Left lung (tissue), 10 donors: Measurements from ENCODE around the gene KLK11. TPM values are rescaled to one million over a fixed set of nuclear protein-coding genes. Genes with fewer than 3 reads are reported as not detected.

Experiments used
- ATAC-seq: fragments of 200-7000 bp; cut with Tn5 transposase; one replicate; pipeline ENCODE4 v1.9.1; 2020; ENCODE audit warnings: moderate library complexity
- DNase-seq, 4 donors: peaks; one replicate each; pipeline ENCODE4 v3.0.0-alpha.2; 2013 to 2020
- H3K27ac ChIP-seq, 2 donors: fragments of 200-600 bp; sonication (generic) in 1 of 2; one replicate each; pipeline versions ENCODE4 v1.5.0 to v1.8.0; 2020 to 2021
- H3K27me3 ChIP-seq, 2 donors: fragments of 200-600 bp; sonication (generic) in 1 of 2; one replicate each; pipeline versions ENCODE4 v1.5.0 to v1.8.0; 2020 to 2021
- H3K36me3 ChIP-seq, 2 donors: fragments of 200-600 bp; sonication (generic) in 1 of 2; one replicate each; pipeline versions ENCODE4 v1.5.0 to v1.8.0; 2020 to 2021
- H3K4me1 ChIP-seq, 2 donors: fragments of 200-600 bp; one replicate each; pipeline ENCODE4 v1.8.0; 2021
- H3K4me3 ChIP-seq, 2 donors: fragments of 200-600 bp; sonication (generic) in 1 of 2; one replicate each; pipeline versions ENCODE4 v1.5.0 to v1.8.0; 2020 to 2021; ENCODE audit warnings: mild to moderate bottlenecking in 1 of 2
- H3K9me3 ChIP-seq, 2 donors: fragments of 200-600 bp; sonication (generic) in 1 of 2; one replicate each; pipeline versions ENCODE4 v1.5.0 to v1.8.0; 2020 to 2021
- CTCF ChIP-seq, 2 donors: fragments of 200-600 bp; sonication (generic) in 1 of 2; IDR thresholded peaks; one replicate each; pipeline versions ENCODE4 v1.5.0 to v1.8.0; 2021; ENCODE audit warnings: antibody characterized with exemption in 2 of 2
- intact Hi-C, 2 donors: fragments of 100-400 bp; cut with DNase I; formaldehyde crosslinking; loops; one replicate each; pipeline versions ENCODE4 v1.11.2 to v1.14.2; 2022
- polyA plus RNA-seq, 6 donors: library from polyadenylated mRNA; unstranded; fragments of 120-200 nt; gene quantifications; one replicate each; pipeline ENCODE4 v1.2.1, GENCODE V29; 2013; ENCODE audit not compliant: insufficient read length in 6 of 6
- total RNA-seq, 2 donors: library from RNA; stranded (reverse); fragmentation: NEBNext Ultra II Directional; extraction: Animal tissue kit (Norgen Biotek cat#: 25700); gene quantifications; one replicate each; pipeline ENCODE4 v1.2.1, GENCODE V29; 2021
- donor health status: DM: no; HTN: yes; CAD: no.
- donor health status: DM: no; HTN: no; CAD: no.

Gene KLK11
- total and polyA plus RNA-seq, 8 donors = 1.6 to 7.2 (median 3.7) TPM

- no peak for DNase-seq
- Histone ChIP-seq H3K4me3 (no peak within 1 kb of the TSS), H3K27ac (no peak within 1 kb of the TSS), H3K36me3 (no peaks in the 10 kb centered on the region), H3K4me1 (no peaks in the 10 kb centered on the region), H3K27me3 (peaks cover 0 to 54% of the 10 kb centered on the region in 2 donors), H3K9me3 (no peaks in the 10 kb centered on the region)
- intact Hi-C loops = no loop called here
- no peak for ATAC-seq
- TF ChIP-seq CTCF (IDR thresholded peaks at IDR 0.05) = no peak
These were observed 42.7 kb downstream of the KLK11 start, which contains the start of gene KLK7 for GRCh38 chr19:50983625-50984292. Gene KLK7, minus strand, starts transcription at chr19:50983917. Its CDS starts 1,518 bp downstream, at chr19:50982399.

GRCh38 chr19:50982186-50982585 is 44.2 kb downstream of the KLK11 start:
- intact Hi-C loops = no loop called here
- no peaks in the 10 kb centered on the region for H3K4me1 ChIP-seq
- DNase-seq (no peak), ATAC-seq (no peak)
- TF ChIP-seq CTCF (IDR thresholded peaks at IDR 0.05) = no peak
- H3K27ac ChIP-seq = no peak overlapping the region
- peaks cover 0 to 59% of the 10 kb centered on the region in 2 donors for H3K27me3 ChIP-seq
- no peaks in the 10 kb centered on the region for H3K36me3 ChIP-seq
- no peaks in the 10 kb centered on the region for H3K9me3 ChIP-seq
- H3K4me3 ChIP-seq = no peak overlapping the region

GRCh38 chr19:50981587-50982146 is 44.7 kb downstream of the KLK11 start:
- Histone ChIP-seq H3K27me3 (peaks cover 0 to 57% of the 10 kb centered on the region in 2 donors), H3K27ac (no peak overlapping the region), H3K36me3 (no peaks in the 10 kb centered on the region), H3K4me1 (no peaks in the 10 kb centered on the region), H3K4me3 (no peak overlapping the region), H3K9me3 (no peaks in the 10 kb centered on the region)
- ATAC-seq (no peak), DNase-seq (no peak)
- intact Hi-C loops = no loop called here
- TF ChIP-seq CTCF (IDR thresholded peaks at IDR 0.05) = no peak

GRCh38 chr19:50980208-50980607 is 46.2 kb downstream of the KLK11 start:
- no peak for TF ChIP-seq CTCF (IDR thresholded peaks at IDR 0.05)
- DNase-seq (no peak), ATAC-seq (no peak)
- Histone ChIP-seq H3K4me3 (no peak overlapping the region), H3K36me3 (no peaks in the 10 kb centered on the region), H3K27ac (no peak overlapping the region), H3K4me1 (no peaks in the 10 kb centered on the region), H3K9me3 (no peaks in the 10 kb centered on the region), H3K27me3 (peaks cover 0 to 58% of the 10 kb centered on the region in 2 donors)
- intact Hi-C loops = no loop called here

GRCh38 chr19:50979758-50980157 is 46.7 kb downstream of the KLK11 start:
- no peak for ATAC-seq

More at GRCh38 chr19:50979758-50980157, 46.7 kb downstream of the KLK11 start:
- intact Hi-C loops = no loop called here
- Histone ChIP-seq H3K4me3 (no peak overlapping the region), H3K27ac (no peak overlapping the region), H3K36me3 (no peaks in the 10 kb centered on the region), H3K9me3 (no peaks in the 10 kb centered on the region), H3K4me1 (no peaks in the 10 kb centered on the region), H3K27me3 (peaks cover 0 to 57% of the 10 kb centered on the region in 2 donors)
- TF ChIP-seq CTCF (IDR thresholded peaks at IDR 0.05) = no peak
- DNase-seq = no peak
